GM12864 (cell line): ENCODE measurements around the gene FAM227B.

ENCODE experiments used
- DNase-seq: peaks from one replicate; pipeline ENCODE4 v3.0.0-alpha.2; 2011; ENCODE audit warnings: low read depth
- H3K4me3 ChIP-seq: 2 replicates; pipeline ENCODE4 v1.5.1; 2011; ENCODE audit warnings: mild to moderate bottlenecking, low read depth, low read length, control low read depth
- TF ChIP-seq, protein P1 (sequence below): IDR thresholded peaks from 2 replicates; pipeline ENCODE4 v1.5.1; 2011; ENCODE audit warnings: low read depth, mild to moderate bottlenecking, moderate library complexity, low read length, control low read depth, inconsistent platforms; ENCODE audit errors: missing control alignments

Gene FAM227B

DNA sequence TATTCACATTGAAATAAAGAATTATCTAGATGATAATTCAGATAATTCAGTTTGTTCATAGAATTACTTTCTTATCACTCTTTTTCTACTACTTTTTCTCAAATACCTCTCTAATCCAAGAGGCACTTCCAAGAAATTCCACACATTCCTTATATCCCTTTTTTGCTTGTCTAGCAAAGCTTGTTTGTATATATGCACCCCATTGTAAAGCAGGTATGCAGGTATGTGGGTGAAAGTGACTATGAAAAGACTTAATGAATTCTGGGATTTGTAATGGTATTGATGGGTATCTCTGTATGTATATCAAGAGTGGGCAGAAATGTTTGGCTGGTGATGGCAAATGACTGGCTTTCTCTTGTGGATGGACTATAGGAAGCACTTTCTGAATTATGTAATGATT, 291.7 kb downstream of the FAM227B start:
- no peak overlapping the region for H3K4me3 ChIP-seq
- no peak for DNase-seq
- TF ChIP-seq, protein P1, sequence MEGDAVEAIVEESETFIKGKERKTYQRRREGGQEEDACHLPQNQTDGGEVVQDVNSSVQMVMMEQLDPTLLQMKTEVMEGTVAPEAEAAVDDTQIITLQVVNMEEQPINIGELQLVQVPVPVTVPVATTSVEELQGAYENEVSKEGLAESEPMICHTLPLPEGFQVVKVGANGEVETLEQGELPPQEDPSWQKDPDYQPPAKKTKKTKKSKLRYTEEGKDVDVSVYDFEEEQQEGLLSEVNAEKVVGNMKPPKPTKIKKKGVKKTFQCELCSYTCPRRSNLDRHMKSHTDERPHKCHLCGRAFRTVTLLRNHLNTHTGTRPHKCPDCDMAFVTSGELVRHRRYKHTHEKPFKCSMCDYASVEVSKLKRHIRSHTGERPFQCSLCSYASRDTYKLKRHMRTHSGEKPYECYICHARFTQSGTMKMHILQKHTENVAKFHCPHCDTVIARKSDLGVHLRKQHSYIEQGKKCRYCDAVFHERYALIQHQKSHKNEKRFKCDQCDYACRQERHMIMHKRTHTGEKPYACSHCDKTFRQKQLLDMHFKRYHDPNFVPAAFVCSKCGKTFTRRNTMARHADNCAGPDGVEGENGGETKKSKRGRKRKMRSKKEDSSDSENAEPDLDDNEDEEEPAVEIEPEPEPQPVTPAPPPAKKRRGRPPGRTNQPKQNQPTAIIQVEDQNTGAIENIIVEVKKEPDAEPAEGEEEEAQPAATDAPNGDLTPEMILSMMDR: no peak

DNA sequence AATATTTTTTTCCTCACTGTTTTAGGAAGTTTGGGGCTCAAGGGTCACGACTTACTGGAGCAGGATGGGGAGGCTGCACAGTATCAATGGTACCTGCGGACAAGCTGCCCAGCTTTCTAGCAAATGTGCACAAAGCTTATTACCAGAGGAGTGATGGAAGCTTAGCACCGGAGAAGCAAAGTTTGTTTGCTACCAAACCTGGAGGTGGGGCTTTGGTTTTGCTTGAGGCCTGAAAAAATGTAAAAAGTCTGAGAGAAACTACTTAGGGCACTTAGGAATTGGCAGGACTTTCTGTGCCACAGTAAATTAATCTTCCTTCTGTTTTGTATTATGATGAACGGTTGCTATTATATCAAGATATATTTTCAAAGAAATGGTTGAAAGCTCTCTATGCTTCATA, 292.7 kb downstream of the FAM227B start:
- TF ChIP-seq, protein P1: no peak
- H3K4me3 ChIP-seq: no peak overlapping the region
- no peak for DNase-seq

DNA sequence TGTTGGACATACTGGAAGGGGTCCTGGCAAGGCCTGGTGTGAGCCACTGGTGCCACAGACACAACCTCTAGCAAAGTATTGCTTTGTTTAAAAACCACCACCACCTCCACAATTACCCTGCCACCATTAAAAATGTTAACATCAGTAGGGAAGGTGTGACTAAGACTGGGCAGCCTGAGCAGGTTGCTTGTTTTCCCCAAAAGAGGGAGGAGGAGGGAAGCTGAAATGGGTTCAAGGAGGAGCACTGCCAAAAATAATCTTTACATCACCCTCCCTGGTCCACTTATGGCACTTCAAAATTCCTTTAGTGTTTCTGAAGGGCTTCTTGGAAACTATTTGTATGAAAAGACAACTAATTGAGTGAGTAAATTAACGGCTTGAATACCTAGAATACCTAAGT, 297.4 kb downstream of the FAM227B start:
- no peak for DNase-seq
- TF ChIP-seq, protein P1: no peak
- H3K4me3 ChIP-seq: no peak overlapping the region

DNA sequence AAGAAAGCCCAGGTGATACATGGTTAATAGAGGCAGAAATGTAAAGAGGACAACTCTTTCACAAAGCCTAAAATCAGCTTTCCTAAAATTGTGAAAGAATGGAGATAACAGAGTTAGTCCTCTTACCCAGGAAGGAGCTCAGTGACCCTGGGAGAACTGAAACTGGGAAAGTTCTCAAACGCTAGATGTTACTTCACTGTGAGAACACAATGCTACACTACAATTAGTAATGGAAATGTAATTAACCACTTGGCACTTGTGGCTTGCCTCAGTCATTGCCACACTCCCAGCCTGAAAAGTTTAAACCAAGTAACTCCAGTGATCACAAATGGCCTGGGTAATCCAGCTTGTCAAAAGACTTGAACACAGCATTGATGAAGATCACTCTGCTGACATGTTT, 300.3 kb downstream of the FAM227B start:
- TF ChIP-seq, protein P1: no peak
- H3K4me3 ChIP-seq: no peak overlapping the region
- no peak for DNase-seq

DNA sequence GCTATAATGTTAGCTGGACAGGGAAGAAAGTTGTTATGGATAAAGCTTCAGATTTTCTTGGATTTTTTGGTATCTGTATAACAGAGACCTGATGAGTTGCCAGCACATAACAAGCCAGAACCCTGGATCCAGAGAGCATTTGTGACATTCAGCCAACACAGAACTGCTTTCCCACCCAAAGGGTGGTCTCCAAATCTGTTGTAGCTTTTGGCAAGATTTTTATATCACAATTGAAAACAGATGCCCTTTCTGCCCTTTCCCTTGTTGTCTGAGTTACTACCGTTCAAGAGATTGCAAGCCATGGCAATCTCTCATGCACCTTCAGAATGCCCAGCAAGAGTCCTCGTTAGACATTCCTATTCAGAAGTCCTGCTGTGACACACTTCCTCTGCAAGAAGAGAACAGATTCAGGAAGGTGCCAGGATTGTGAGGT, 305.2 kb downstream of the FAM227B start:
- DNase-seq: no peak
- no peak overlapping the region for H3K4me3 ChIP-seq
- TF ChIP-seq, protein P1: no peak

DNA sequence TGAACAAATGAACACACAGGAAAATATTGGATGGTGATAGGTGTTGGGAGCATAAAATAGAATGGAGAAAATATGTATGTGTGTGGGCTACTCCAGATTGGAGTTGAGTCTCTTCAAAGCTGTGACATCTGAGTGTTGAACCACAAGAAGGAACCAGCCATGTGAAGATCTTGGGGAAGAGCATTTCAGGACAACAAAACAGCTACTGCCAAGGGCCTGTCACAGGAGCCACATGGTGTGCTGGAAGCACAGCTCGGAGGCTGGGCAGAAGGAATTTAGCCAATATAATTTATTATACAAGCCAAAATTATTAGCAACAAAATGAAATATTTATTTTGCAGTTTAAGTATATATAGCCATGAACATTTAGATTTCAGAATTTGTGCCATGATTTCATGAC, 305.9 kb downstream of the FAM227B start:
- DNase-seq: no peak
- TF ChIP-seq, protein P1: no peak
- H3K4me3 ChIP-seq: no peak overlapping the region

DNA sequence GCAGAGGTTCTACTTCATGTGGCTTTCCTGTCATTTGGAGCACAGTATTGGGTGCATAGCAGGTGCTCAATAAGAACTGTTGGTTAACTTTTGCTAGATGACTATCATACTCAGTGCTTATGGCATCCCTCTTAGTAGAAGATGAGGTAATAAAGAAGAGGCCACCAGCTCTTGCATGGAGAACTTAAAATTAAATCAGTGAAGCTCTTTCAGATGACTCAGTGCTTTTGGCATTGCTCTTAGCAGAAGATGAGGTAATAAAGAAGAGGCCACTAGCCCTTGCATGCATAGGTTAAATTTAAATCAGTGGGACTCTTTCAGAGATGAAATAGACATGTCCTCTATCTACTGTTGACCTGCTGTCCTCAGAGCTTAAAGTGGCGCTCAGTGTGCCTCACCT, 307.0 kb downstream of the FAM227B start:
- H3K4me3 ChIP-seq: no peak overlapping the region
- DNase-seq: no peak
- TF ChIP-seq, protein P1: no peak
